Activated naive CD8-positive, alpha-beta T cell treated with anti-CD3 and anti-CD28 coated beads for 36 hours (primary cell): ENCODE results near the gene SERINC5. TPM values are rescaled to one million over a fixed set of nuclear protein-coding genes. Genes with fewer than 3 reads are reported as not detected.
"Not testable (repeated sequence)": the region's sequence is repeated elsewhere in the genome, so short reads cannot be mapped to it uniquely, and the experiment has no call there.

Experiments used
- DNase-seq: peaks from one replicate; pipeline ENCODE4 v3.0.0; 2021
- H3K27ac Mint-ChIP-seq: one replicate; pipeline ENCODE4 v1.8.0; 2022; ENCODE audit warnings: mild to moderate bottlenecking, moderate library complexity, mixed read lengths
- H3K27me3 Mint-ChIP-seq: one replicate; pipeline ENCODE4 v1.8.0; 2022; ENCODE audit warnings: mild to moderate bottlenecking, mixed read lengths
- H3K36me3 Mint-ChIP-seq: one replicate; pipeline ENCODE4 v1.8.0; 2021; ENCODE audit warnings: mild to moderate bottlenecking, mixed read lengths
- H3K4me1 Mint-ChIP-seq: one replicate; pipeline ENCODE4 v1.8.0; 2021; ENCODE audit warnings: mixed read lengths
- H3K4me3 Mint-ChIP-seq: one replicate; pipeline ENCODE4 v1.8.0; 2022; ENCODE audit warnings: mild to moderate bottlenecking, moderate library complexity, mixed read lengths
- H3K9me3 Mint-ChIP-seq: one replicate; pipeline ENCODE4 v1.8.0; 2022; ENCODE audit warnings: mixed read lengths
- total RNA-seq, 2 experiments: library from RNA; stranded (reverse); gene quantifications; one replicate each; pipeline ENCODE4 v1.2.3, GENCODE V29; 2021

Gene SERINC5
- total RNA-seq, 2 experiments from 2014 or later: 22.0 to 25.1 TPM

- not testable (repeated sequence) for H3K4me3 Mint-ChIP-seq, H3K36me3 Mint-ChIP-seq, DNase-seq, H3K27me3 Mint-ChIP-seq, H3K9me3 Mint-ChIP-seq
- peaks cover 27% of the 10 kb centered on the region for H3K4me1 Mint-ChIP-seq
- H3K27ac Mint-ChIP-seq: peak overlapping the region; percentile 94
These were observed 14.7 kb upstream of the SERINC5 start for GRCh38 chr5:80270543-80270942.

- H3K4me1 Mint-ChIP-seq: peaks cover 25% of the 10 kb centered on the region
These were observed 14.2 kb upstream of the SERINC5 start for GRCh38 chr5:80269991-80270438.

GRCh38 chr5:80268916-80269315, 13.1 kb upstream of the SERINC5 start:
- Mint-ChIP-seq H3K9me3 (no peaks in the 10 kb centered on the region), H3K4me3 (peak overlapping the region; percentile 61), H3K36me3 (peaks cover 2% of the 10 kb centered on the region), H3K27ac (peak overlapping the region; percentile 94), H3K27me3 (no peaks in the 10 kb centered on the region), H3K4me1 (peaks cover 28% of the 10 kb centered on the region)
- no peak for DNase-seq

More at GRCh38 chr5:80269991-80270438, 14.2 kb upstream of the SERINC5 start:
- H3K4me3 Mint-ChIP-seq: peak overlapping the region; percentile 38
- H3K27me3 Mint-ChIP-seq: no peaks in the 10 kb centered on the region
- H3K27ac Mint-ChIP-seq: peak overlapping the region; percentile 94
- DNase-seq: peak; percentile 34
- H3K36me3 Mint-ChIP-seq: peaks cover 2% of the 10 kb centered on the region
- no peaks in the 10 kb centered on the region for H3K9me3 Mint-ChIP-seq

GRCh38 chr5:80266566-80266965, 10.7 kb upstream of the SERINC5 start:
- Mint-ChIP-seq H3K27ac (no peak overlapping the region), H3K4me3 (no peak overlapping the region), H3K27me3 (no peaks in the 10 kb centered on the region), H3K36me3 (peaks cover 2% of the 10 kb centered on the region), H3K9me3 (no peaks in the 10 kb centered on the region), H3K4me1 (peaks cover 24% of the 10 kb centered on the region)
- no peak for DNase-seq

GRCh38 chr5:80260461-80260860, 4.6 kb upstream of the SERINC5 start:
- Mint-ChIP-seq H3K36me3 (peaks cover 23% of the 10 kb centered on the region), H3K4me1 (peaks cover 14% of the 10 kb centered on the region), H3K27me3 (no peaks in the 10 kb centered on the region), H3K4me3 (no peak overlapping the region), H3K27ac (no peak overlapping the region), H3K9me3 (no peaks in the 10 kb centered on the region)
- no peak for DNase-seq

GRCh38 chr5:80259511-80260203, 3.8 kb upstream of the SERINC5 start:
- peaks cover 23% of the 10 kb centered on the region for H3K36me3 Mint-ChIP-seq
- no peak for DNase-seq
- H3K27me3 Mint-ChIP-seq: no peaks in the 10 kb centered on the region
- H3K4me3 Mint-ChIP-seq: no peak overlapping the region
- H3K27ac Mint-ChIP-seq: no peak overlapping the region
- peaks cover 16% of the 10 kb centered on the region for H3K4me1 Mint-ChIP-seq
- no peaks in the 10 kb centered on the region for H3K9me3 Mint-ChIP-seq

GRCh38 chr5:80255431-80255810, 427 bp downstream of the SERINC5 start:
- Mint-ChIP-seq H3K9me3 (no peaks in the 10 kb centered on the region), H3K4me1 (peaks cover 52% of the 10 kb centered on the region), H3K27me3 (no peaks in the 10 kb centered on the region), H3K36me3 (peaks cover 39% of the 10 kb centered on the region), H3K27ac (peak overlapping the region; percentile 88), H3K4me3 (peak overlapping the region; percentile 81)
- DNase-seq: peak; percentile 69

GRCh38 chr5:80254767-80255430, 949 bp downstream of the SERINC5 start:
- Mint-ChIP-seq H3K4me1 (peaks cover 56% of the 10 kb centered on the region), H3K36me3 (peaks cover 37% of the 10 kb centered on the region), H3K4me3 (peak overlapping the region; percentile 81), H3K27me3 (no peaks in the 10 kb centered on the region), H3K27ac (peak overlapping the region; percentile 88), H3K9me3 (no peaks in the 10 kb centered on the region)
- DNase-seq: peak; percentile 51

GRCh38 chr5:80251636-80252035, 4.2 kb downstream of the SERINC5 start:
- no peaks in the 10 kb centered on the region for H3K9me3 Mint-ChIP-seq
- H3K36me3 Mint-ChIP-seq: peaks cover 38% of the 10 kb centered on the region
- peaks cover 76% of the 10 kb centered on the region for H3K4me1 Mint-ChIP-seq
- peak overlapping the region; percentile 42 for H3K4me3 Mint-ChIP-seq
- DNase-seq: no peak
- H3K27ac Mint-ChIP-seq: peak overlapping the region; percentile 84
- no peaks in the 10 kb centered on the region for H3K27me3 Mint-ChIP-seq

GRCh38 chr5:80250801-80251200, 5.0 kb downstream of the SERINC5 start:
- Mint-ChIP-seq H3K9me3 (no peaks in the 10 kb centered on the region), H3K27me3 (no peaks in the 10 kb centered on the region), H3K4me1 (peaks cover 85% of the 10 kb centered on the region), H3K27ac (peak overlapping the region; percentile 84), H3K4me3 (no peak overlapping the region), H3K36me3 (peaks cover 34% of the 10 kb centered on the region)
- DNase-seq: no peak

GRCh38 chr5:80249901-80250300, 5.9 kb downstream of the SERINC5 start:
- no peaks in the 10 kb centered on the region for H3K9me3 Mint-ChIP-seq
- no peak for DNase-seq
- peaks cover 89% of the 10 kb centered on the region for H3K4me1 Mint-ChIP-seq
- no peaks in the 10 kb centered on the region for H3K27me3 Mint-ChIP-seq
- H3K36me3 Mint-ChIP-seq: peaks cover 39% of the 10 kb centered on the region
- no peak overlapping the region for H3K4me3 Mint-ChIP-seq
- peak overlapping the region; percentile 71 for H3K27ac Mint-ChIP-seq

GRCh38 chr5:80248378-80248777, 7.5 kb downstream of the SERINC5 start:
- H3K4me3 Mint-ChIP-seq: peak overlapping the region; percentile 29
- no peaks in the 10 kb centered on the region for H3K27me3 Mint-ChIP-seq
- peak overlapping the region; percentile 91 for H3K27ac Mint-ChIP-seq
- no peak for DNase-seq
- H3K36me3 Mint-ChIP-seq: peaks cover 40% of the 10 kb centered on the region
- peaks cover 77% of the 10 kb centered on the region for H3K4me1 Mint-ChIP-seq
- H3K9me3 Mint-ChIP-seq: no peaks in the 10 kb centered on the region

- Mint-ChIP-seq H3K9me3 (peaks cover 7% of the 10 kb centered on the region), H3K4me3 (peak overlapping the region; percentile 60), H3K27me3 (no peaks in the 10 kb centered on the region), H3K36me3 (peaks cover 38% of the 10 kb centered on the region), H3K4me1 (peaks cover 65% of the 10 kb centered on the region), H3K27ac (peak overlapping the region; percentile 91)
- DNase-seq: peak; percentile 49
These were observed 8.7 kb downstream of the SERINC5 start for GRCh38 chr5:80246995-80247729.

GRCh38 chr5:80246001-80246758, 9.7 kb downstream of the SERINC5 start:
- Mint-ChIP-seq H3K4me3 (peak overlapping the region; percentile 52), H3K36me3 (peaks cover 48% of the 10 kb centered on the region), H3K9me3 (peaks cover 16% of the 10 kb centered on the region), H3K27ac (peak overlapping the region; percentile 86), H3K4me1 (peaks cover 62% of the 10 kb centered on the region), H3K27me3 (no peaks in the 10 kb centered on the region)
- no peak for DNase-seq
